Ascending aorta (tissue), 2 donors: ENCODE measurements around the gene THAP12. TPM values are rescaled to one million over a fixed set of nuclear protein-coding genes. Genes with fewer than 3 reads are reported as not detected.
"Not testable (repeated sequence)": the region's sequence is repeated elsewhere in the genome, so short reads cannot be mapped to it uniquely, and the experiment has no call there.

Experiments
- DNase-seq, 2 donors: peaks; one replicate each; pipeline ENCODE4 v3.0.0-alpha.2; 2019; ENCODE audit warnings: low spot score in 2 of 2
- H3K27ac ChIP-seq, 2 donors: fragments of 200-600 bp; sonication (generic); one replicate each; pipeline ENCODE4 v1.5.1; 2016 to 2017; ENCODE audit warnings: mild to moderate bottlenecking in 1 of 2
- H3K27me3 ChIP-seq: fragments of 200-600 bp; sonication (generic); one replicate; pipeline ENCODE4 v1.5.1; 2017
- H3K36me3 ChIP-seq, 2 donors: fragments of 200-600 bp; sonication (generic); one replicate each; pipeline ENCODE4 v1.5.1; 2016
- H3K4me1 ChIP-seq, 2 donors: fragments of 200-600 bp; sonication (generic); one replicate each; pipeline ENCODE4 v1.5.1; 2016 to 2017; ENCODE audit warnings: mild to moderate bottlenecking in 1 of 2
- H3K4me3 ChIP-seq, 2 donors: fragments of 200-600 bp; sonication (generic); one replicate each; pipeline ENCODE4 v1.5.1; 2016 to 2017; ENCODE audit warnings: mild to moderate bottlenecking in 1 of 2
- H3K9me3 ChIP-seq, 2 donors: fragments of 200-600 bp; sonication (generic); one replicate each; pipeline ENCODE4 v1.5.1; 2016
- CTCF ChIP-seq, 3 experiments: fragments of 200-600 bp in 2 of 3; fragments of 450-650 bp in 1 of 3; sonication (generic) in 2 of 3; IDR thresholded peaks; one replicate each; pipeline ENCODE4 v1.5.1; 2016 to 2019; ENCODE audit warnings: antibody characterized with exemption in 3 of 3, mild to moderate bottlenecking in 1 of 3, moderate library complexity in 1 of 3
- intact Hi-C: fragments of 100-400 bp; cut with DNase I; formaldehyde crosslinking; loops from one replicate; pipeline ENCODE4 v1.15.1; 2023
- total RNA-seq: library from RNA; depleted of rRNA; stranded (reverse); fragments of >200 nt; gene quantifications from one replicate; pipeline ENCODE4 v1.1.0, GENCODE V29; 2016

THAP12 gene
- total RNA-seq, 1 donor from 2014 or later = 12.7 TPM

DNA sequence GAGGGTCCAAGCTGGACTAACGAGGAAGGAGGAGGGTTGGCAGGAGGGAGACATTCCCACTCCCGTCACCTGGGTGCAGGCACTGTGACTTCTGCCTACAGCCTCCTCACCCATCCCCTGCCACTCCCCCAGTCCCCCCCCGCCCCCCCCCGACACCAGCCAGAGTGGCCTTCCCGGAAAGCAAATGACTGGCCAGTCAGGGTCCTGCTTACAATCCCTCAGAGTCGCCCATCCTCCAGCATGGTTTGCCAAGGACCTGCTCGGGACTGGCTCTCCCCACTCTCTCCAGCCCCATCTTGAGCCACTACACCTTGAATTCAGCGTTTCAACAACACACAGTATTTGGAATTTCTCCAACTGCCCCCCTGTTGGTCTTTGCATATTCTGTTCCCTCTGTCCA lies 59.6 kb downstream of the THAP12 start:
- Histone ChIP-seq H3K4me1 (no peaks in the 10 kb centered on the region), H3K27me3 (no peaks in the 10 kb centered on the region), H3K27ac (no peak overlapping the region), H3K4me3 (peak overlapping the region in 1 of 2 donors; percentile 30), H3K36me3 (no peaks in the 10 kb centered on the region), H3K9me3 (no peaks in the 10 kb centered on the region)
- DNase-seq = no peak
- intact Hi-C loops = loop anchor here (10.0 kb wide), 1 partner anchor 517 kb away; no protein-coding TSS in a partner anchor
- no peak for TF ChIP-seq CTCF (IDR thresholded peaks at IDR 0.05)

DNA sequence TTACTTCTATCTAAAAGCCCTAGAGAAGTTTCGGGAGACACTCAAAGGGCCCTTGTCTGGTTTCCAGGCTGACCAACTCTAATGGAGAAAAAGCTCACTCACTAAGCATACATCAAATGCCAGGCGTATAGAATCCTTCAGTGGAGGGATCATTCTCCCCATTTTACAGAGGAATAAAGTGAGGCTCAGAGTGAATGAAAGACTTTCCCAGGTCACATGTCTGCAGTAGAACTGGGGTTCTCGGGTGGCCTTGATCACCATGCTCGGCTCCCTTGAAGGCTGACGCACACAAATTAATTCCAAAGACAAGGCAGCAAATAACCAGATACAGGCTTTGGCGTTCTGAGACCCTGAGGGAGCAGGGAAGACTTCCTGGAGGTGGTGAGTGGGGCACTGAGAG lies 60.0 kb downstream of the THAP12 start:
- no peak overlapping the region for H3K27ac ChIP-seq
- H3K4me3 ChIP-seq = no peak overlapping the region
- no peak for DNase-seq
- H3K4me1 ChIP-seq = no peaks in the 10 kb centered on the region
- H3K9me3 ChIP-seq = no peaks in the 10 kb centered on the region
- H3K27me3 ChIP-seq = no peaks in the 10 kb centered on the region
- no peak for TF ChIP-seq CTCF (IDR thresholded peaks at IDR 0.05)
- no peaks in the 10 kb centered on the region for H3K36me3 ChIP-seq
- intact Hi-C loops = loop anchor here (10.0 kb wide), 1 partner anchor 516 kb away; no protein-coding TSS in a partner anchor

DNA sequence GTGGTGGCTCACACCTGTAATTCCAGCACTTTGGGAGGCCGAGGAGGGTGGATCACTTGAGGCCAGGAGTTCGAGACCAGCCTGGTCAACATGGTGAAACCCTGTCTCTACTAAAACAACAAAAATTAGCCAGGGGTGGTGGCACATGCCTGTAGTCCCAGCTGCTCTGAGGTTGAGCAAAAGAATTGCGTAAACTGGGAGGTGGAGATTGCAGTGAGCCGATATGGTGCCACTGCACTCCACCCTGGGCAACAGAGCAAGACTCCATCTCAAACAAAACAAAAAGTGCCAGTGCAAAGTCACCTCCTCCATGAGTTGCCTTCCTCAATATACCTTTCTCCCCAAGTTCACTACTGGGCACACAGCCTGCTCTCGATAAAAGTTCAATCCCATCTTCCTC lies 61.1 kb downstream of the THAP12 start:
- H3K27ac ChIP-seq, H3K4me3 ChIP-seq, H3K4me1 ChIP-seq, H3K36me3 ChIP-seq, DNase-seq, H3K27me3 ChIP-seq, H3K9me3 ChIP-seq: not testable (repeated sequence)
- intact Hi-C loops = loop anchor here (2.0 to 10.0 kb wide), 2 partner anchors 423 to 515 kb away; no protein-coding TSS in a partner anchor

GRCh38 chr11:76318744-76319384 lies 62.1 kb downstream of the THAP12 start:
- DNase-seq = peak in 1 of 2 donors; percentile 87
- peak; percentile 83 to 93 (median 90) for TF ChIP-seq CTCF (IDR thresholded peaks at IDR 0.05)
- Histone ChIP-seq H3K27me3 (no peaks in the 10 kb centered on the region), H3K4me1 (no peaks in the 10 kb centered on the region), H3K4me3 (no peak overlapping the region), H3K9me3 (no peaks in the 10 kb centered on the region), H3K36me3 (no peaks in the 10 kb centered on the region), H3K27ac (no peak overlapping the region)
- intact Hi-C loops = loop anchor here (1.0 to 2.0 kb wide), 2 partner anchors 111 to 422 kb away; no protein-coding TSS in a partner anchor

GRCh38 chr11:76317296-76317695 lies 63.6 kb downstream of the THAP12 start:
- intact Hi-C loops = no loop called here
- no peak for TF ChIP-seq CTCF (IDR thresholded peaks at IDR 0.05)
- no peak overlapping the region for H3K27ac ChIP-seq

DNA sequence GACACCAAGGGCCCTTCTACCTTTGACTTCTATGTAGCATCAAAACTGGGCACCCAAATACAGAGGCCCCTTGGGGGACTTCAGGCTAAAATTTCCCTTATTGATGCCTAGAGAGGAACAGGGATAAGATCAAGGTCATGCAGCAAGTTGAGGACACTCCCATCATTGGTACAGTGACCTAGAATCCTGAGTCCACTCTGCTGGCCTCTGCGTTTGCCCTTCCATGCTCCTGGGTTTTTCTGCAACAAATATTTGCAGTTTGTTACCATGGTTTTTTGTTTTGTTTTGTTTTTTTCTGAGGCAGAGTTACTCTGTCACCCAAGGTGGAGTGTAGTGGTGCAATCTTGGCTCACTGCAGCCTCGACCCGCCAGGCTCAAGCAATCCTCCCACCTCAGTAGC lies 64.2 kb downstream of the THAP12 start:
- Histone ChIP-seq H3K4me1 (no peaks in the 10 kb centered on the region), H3K27ac (no peak overlapping the region), H3K27me3 (no peaks in the 10 kb centered on the region), H3K9me3 (no peaks in the 10 kb centered on the region), H3K4me3 (no peak overlapping the region), H3K36me3 (no peaks in the 10 kb centered on the region)
- intact Hi-C loops = no loop called here
- TF ChIP-seq CTCF (IDR thresholded peaks at IDR 0.05) = no peak
- no peak for DNase-seq

More at GRCh38 chr11:76317296-76317695, 63.6 kb downstream of the THAP12 start:
- Histone ChIP-seq H3K4me3 (no peak overlapping the region), H3K4me1 (no peaks in the 10 kb centered on the region), H3K9me3 (no peaks in the 10 kb centered on the region), H3K27me3 (no peaks in the 10 kb centered on the region), H3K36me3 (no peaks in the 10 kb centered on the region)
- no peak for DNase-seq
